ENCODE measurements around the gene TPTE.
"Not testable (repeated sequence)": the region's sequence is repeated elsewhere in the genome, so short reads cannot be mapped to it uniquely, and the experiment has no call there.

TPTE gene

GRCh38 chr21:10614285-10614684 lies 92.9 kb downstream of the TPTE start:
- no CpG with 5 or more reads among the region's 6 CpGs for WGBS, 2 donors (ENCODE audit: extremely low coverage in 2 of 2, insufficient read length in 2 of 2, insufficient replicate concordance in 1 of 2)
- not testable (repeated sequence) for H3K9me3 ChIP-seq (replicated peaks in 1 of 2; ENCODE audit: control insufficient read depth in 2 of 2, insufficient read depth in 1 of 2, low read depth in 1 of 2, low read length in 2 of 2)

GRCh38 chr21:10616061-10616460 lies 94.7 kb downstream of the TPTE start:
- H2BK5ac ChIP-seq (ENCODE audit: low read length); H3K9ac ChIP-seq (ENCODE audit: low read depth, low read length, poor library complexity); H2AFZ ChIP-seq (ENCODE audit: low read length); H4K8ac ChIP-seq (ENCODE audit: low read depth, low read length); H3K4me1 ChIP-seq (ENCODE audit: control insufficient read depth in 2 of 2, insufficient read depth in 1 of 2, low read depth in 1 of 2, low read length in 2 of 2); H4K91ac ChIP-seq (ENCODE audit: low read depth, low read length, poor library complexity); H3K36me3 ChIP-seq (replicated peaks in 1 of 2; ENCODE audit: control insufficient read depth in 2 of 2, insufficient read depth in 2 of 2, low read length in 2 of 2); H3K79me1 ChIP-seq (ENCODE audit: low read depth, low read length); H3K14ac ChIP-seq (ENCODE audit: low read length); DNase-seq (ENCODE audit: low spot score); H3K9me3 ChIP-seq (replicated peaks in 1 of 2; ENCODE audit: control insufficient read depth in 2 of 2, insufficient read depth in 1 of 2, low read depth in 1 of 2, low read length in 2 of 2); H3K18ac ChIP-seq (ENCODE audit: low read length); H3K4ac ChIP-seq (ENCODE audit: low read length); H3K27me3 ChIP-seq (ENCODE audit: control insufficient read depth in 3 of 3, insufficient read depth in 3 of 3, low read depth in 1 of 3, low read length in 3 of 3); H2BK15ac ChIP-seq (ENCODE audit: low read length); H3K27ac ChIP-seq (replicated peaks; ENCODE audit: low read length); H2BK12ac ChIP-seq (ENCODE audit: low read length); H2AK5ac ChIP-seq (ENCODE audit: low read depth, low read length); H2BK120ac ChIP-seq (ENCODE audit: low read depth, low read length); H3K23ac ChIP-seq (ENCODE audit: low read depth, low read length, poor library complexity); H3K4me2 ChIP-seq (ENCODE audit: insufficient read depth, low read length, poor library complexity, severe bottlenecking): not testable (repeated sequence)
- H3K4me3 ChIP-seq (ENCODE audit: low read length in 2 of 2), result peak overlapping the region in 1 of 2 donors; percentile 30
- no CpG with 5 or more reads among the region's 3 CpGs for WGBS, 2 donors (ENCODE audit: extremely low coverage in 2 of 2, insufficient read length in 2 of 2, insufficient replicate concordance in 1 of 2)

More at GRCh38 chr21:10614285-10614684, 92.9 kb downstream of the TPTE start:
- not testable (repeated sequence) for H2AFZ ChIP-seq (ENCODE audit: low read length); H3K4me3 ChIP-seq (ENCODE audit: low read length in 2 of 2); H4K91ac ChIP-seq (ENCODE audit: low read depth, low read length, poor library complexity); H4K8ac ChIP-seq (ENCODE audit: low read depth, low read length); H3K36me3 ChIP-seq (replicated peaks in 1 of 2; ENCODE audit: control insufficient read depth in 2 of 2, insufficient read depth in 2 of 2, low read length in 2 of 2); H2BK15ac ChIP-seq (ENCODE audit: low read length); H3K23ac ChIP-seq (ENCODE audit: low read depth, low read length, poor library complexity); H3K18ac ChIP-seq (ENCODE audit: low read length); H3K4ac ChIP-seq (ENCODE audit: low read length); H2BK12ac ChIP-seq (ENCODE audit: low read length); H3K9ac ChIP-seq (ENCODE audit: low read depth, low read length, poor library complexity); H2BK120ac ChIP-seq (ENCODE audit: low read depth, low read length); H3K14ac ChIP-seq (ENCODE audit: low read length); H3K27ac ChIP-seq (replicated peaks; ENCODE audit: low read length); DNase-seq (ENCODE audit: low spot score); H3K4me1 ChIP-seq (ENCODE audit: control insufficient read depth in 2 of 2, insufficient read depth in 1 of 2, low read depth in 1 of 2, low read length in 2 of 2); H3K4me2 ChIP-seq (ENCODE audit: insufficient read depth, low read length, poor library complexity, severe bottlenecking); H2AK5ac ChIP-seq (ENCODE audit: low read depth, low read length); H2BK5ac ChIP-seq (ENCODE audit: low read length); H3K27me3 ChIP-seq (ENCODE audit: control insufficient read depth in 3 of 3, insufficient read depth in 3 of 3, low read depth in 1 of 3, low read length in 3 of 3); H3K79me1 ChIP-seq (ENCODE audit: low read depth, low read length)

GRCh38 chr21:10616535-10616934 lies 95.2 kb downstream of the TPTE start:
- no peak overlapping the region for H3K18ac ChIP-seq (ENCODE audit: low read length)
- no peak overlapping the region for H3K14ac ChIP-seq (ENCODE audit: low read length)
- no peak overlapping the region for H2AK5ac ChIP-seq (ENCODE audit: low read depth, low read length)
- no peak overlapping the region for H4K8ac ChIP-seq (ENCODE audit: low read depth, low read length)
- H3K9me3 ChIP-seq (replicated peaks in 1 of 2; ENCODE audit: control insufficient read depth in 2 of 2, insufficient read depth in 1 of 2, low read depth in 1 of 2, low read length in 2 of 2), result peaks cover 0 to 4% of the 10 kb centered on the region in 2 donors
- H3K27ac ChIP-seq (replicated peaks; ENCODE audit: low read length), result no peak overlapping the region
- no peak overlapping the region for H2BK5ac ChIP-seq (ENCODE audit: low read length)
- H3K36me3 ChIP-seq (replicated peaks in 1 of 2; ENCODE audit: control insufficient read depth in 2 of 2, insufficient read depth in 2 of 2, low read length in 2 of 2), result no peaks in the 10 kb centered on the region
- no peak overlapping the region for H3K4me2 ChIP-seq (ENCODE audit: insufficient read depth, low read length, poor library complexity, severe bottlenecking)
- no peak overlapping the region for H3K23ac ChIP-seq (ENCODE audit: low read depth, low read length, poor library complexity)
- H3K9ac ChIP-seq (ENCODE audit: low read depth, low read length, poor library complexity), result no peak overlapping the region
- no peaks in the 10 kb centered on the region for H3K79me1 ChIP-seq (ENCODE audit: low read depth, low read length)
- WGBS, 2 donors (ENCODE audit: extremely low coverage in 2 of 2, insufficient read length in 2 of 2, insufficient replicate concordance in 1 of 2), result no CpG with 5 or more reads among the region's 30 CpGs
- no peak overlapping the region for H2BK15ac ChIP-seq (ENCODE audit: low read length)
- H3K4me1 ChIP-seq (ENCODE audit: control insufficient read depth in 2 of 2, insufficient read depth in 1 of 2, low read depth in 1 of 2, low read length in 2 of 2), result no peaks in the 10 kb centered on the region
- no peak overlapping the region for H2BK120ac ChIP-seq (ENCODE audit: low read depth, low read length)
- no peak overlapping the region for H2BK12ac ChIP-seq (ENCODE audit: low read length)
- no peak overlapping the region for H4K91ac ChIP-seq (ENCODE audit: low read depth, low read length, poor library complexity)
- H3K27me3 ChIP-seq (ENCODE audit: control insufficient read depth in 3 of 3, insufficient read depth in 3 of 3, low read depth in 1 of 3, low read length in 3 of 3), result no peaks in the 10 kb centered on the region
- H3K4me3 ChIP-seq (ENCODE audit: low read length in 2 of 2), result no peak overlapping the region
- no peak overlapping the region for H3K4ac ChIP-seq (ENCODE audit: low read length)
- no peak for DNase-seq (ENCODE audit: low spot score)
- no peak overlapping the region for H2AFZ ChIP-seq (ENCODE audit: low read length)

GRCh38 chr21:10617133-10617752 lies 95.9 kb downstream of the TPTE start:
- H2BK15ac ChIP-seq (ENCODE audit: low read length); H3K18ac ChIP-seq (ENCODE audit: low read length); H3K4me3 ChIP-seq (ENCODE audit: low read length in 2 of 2); H2AFZ ChIP-seq (ENCODE audit: low read length); H2BK120ac ChIP-seq (ENCODE audit: low read depth, low read length); H3K79me1 ChIP-seq (ENCODE audit: low read depth, low read length); H2BK12ac ChIP-seq (ENCODE audit: low read length); H2BK5ac ChIP-seq (ENCODE audit: low read length); H3K9me3 ChIP-seq (replicated peaks in 1 of 2; ENCODE audit: control insufficient read depth in 2 of 2, insufficient read depth in 1 of 2, low read depth in 1 of 2, low read length in 2 of 2); H3K4me2 ChIP-seq (ENCODE audit: insufficient read depth, low read length, poor library complexity, severe bottlenecking); H4K91ac ChIP-seq (ENCODE audit: low read depth, low read length, poor library complexity); H3K27ac ChIP-seq (replicated peaks; ENCODE audit: low read length); H2AK5ac ChIP-seq (ENCODE audit: low read depth, low read length); H3K14ac ChIP-seq (ENCODE audit: low read length); DNase-seq (ENCODE audit: low spot score); H3K36me3 ChIP-seq (replicated peaks in 1 of 2; ENCODE audit: control insufficient read depth in 2 of 2, insufficient read depth in 2 of 2, low read length in 2 of 2); H4K8ac ChIP-seq (ENCODE audit: low read depth, low read length); H3K23ac ChIP-seq (ENCODE audit: low read depth, low read length, poor library complexity); H3K27me3 ChIP-seq (ENCODE audit: control insufficient read depth in 3 of 3, insufficient read depth in 3 of 3, low read depth in 1 of 3, low read length in 3 of 3); H3K9ac ChIP-seq (ENCODE audit: low read depth, low read length, poor library complexity); H3K4me1 ChIP-seq (ENCODE audit: control insufficient read depth in 2 of 2, insufficient read depth in 1 of 2, low read depth in 1 of 2, low read length in 2 of 2); H3K4ac ChIP-seq (ENCODE audit: low read length): not testable (repeated sequence)
- WGBS, 2 donors (ENCODE audit: extremely low coverage in 2 of 2, insufficient read length in 2 of 2, insufficient replicate concordance in 1 of 2), result 100% methylated on average over 1 to 3 of the region's 3 CpGs

Measured in neuronal stem cell (in vitro differentiated cells).